OCI-M2 (cell line): Measurements from ENCODE around the gene LAMA5.

Experiments used
- DNase-seq: peaks from one replicate; lab custom pipeline; 2025; ENCODE audit not compliant: unreplicated experiment; lab: John Stamatoyannopoulos, UW

Gene LAMA5

DNA sequence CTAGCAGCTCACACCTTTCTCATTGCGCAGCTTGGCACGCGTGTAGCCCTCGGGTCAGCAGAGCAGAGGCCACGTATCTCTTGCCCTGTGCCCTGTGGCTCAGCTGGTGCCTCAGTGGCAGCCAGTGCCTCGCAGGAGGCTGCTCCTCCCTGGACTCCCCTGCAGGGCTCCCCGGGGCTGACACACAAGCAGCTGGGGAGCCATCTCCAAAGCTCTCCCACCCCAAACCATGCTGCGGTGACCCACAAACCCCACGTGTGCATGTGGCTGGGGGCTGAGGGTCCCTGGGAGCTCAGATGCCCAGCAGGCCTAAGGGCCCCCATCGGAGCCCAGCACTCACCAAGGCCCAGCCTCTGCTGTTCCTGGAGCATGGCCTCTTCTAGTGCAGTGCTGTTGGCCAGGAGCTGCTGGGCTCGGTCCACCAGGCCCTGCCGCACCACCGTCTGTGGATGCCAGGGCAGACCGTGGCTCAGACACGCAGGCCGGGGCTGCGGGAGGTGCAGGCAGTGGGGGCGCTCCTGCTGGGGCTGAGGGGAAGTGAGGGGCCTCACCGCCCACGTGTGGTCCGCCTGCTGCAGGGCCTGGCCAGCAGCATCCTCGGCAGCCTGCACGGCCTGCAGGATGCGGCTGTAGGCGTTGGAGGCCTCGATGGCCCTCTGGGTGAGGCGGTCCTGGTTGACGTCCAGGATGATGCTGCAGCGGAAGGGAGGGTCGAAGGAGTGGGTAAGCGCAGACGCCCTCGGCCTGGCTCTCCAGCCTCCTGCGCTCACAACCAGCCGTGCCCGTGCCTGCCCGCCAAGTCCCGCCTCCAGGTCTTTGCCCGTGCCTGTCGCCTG is 50.6 kb downstream of the LAMA5 start:
- no peak for DNase-seq

DNA sequence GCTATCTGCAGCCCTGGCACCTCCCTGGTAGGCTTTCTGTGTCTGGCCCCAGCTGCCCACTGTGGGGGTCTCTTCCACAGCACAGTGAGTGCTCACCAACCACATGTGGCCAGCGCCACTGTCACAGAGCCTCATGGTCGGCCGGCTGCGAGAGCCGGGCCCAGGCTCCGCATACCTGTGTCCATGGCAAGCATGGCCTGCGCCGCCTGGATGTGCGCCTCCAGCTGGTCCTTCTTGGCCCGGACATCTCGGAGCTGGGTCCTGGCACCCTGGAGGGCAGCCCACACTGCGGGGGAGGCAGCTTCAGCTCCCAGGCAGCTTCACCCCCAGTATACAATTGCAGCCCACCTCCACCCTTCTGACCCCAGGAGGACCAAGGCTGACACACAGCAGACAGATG is 51.3 kb downstream of the LAMA5 start:
- DNase-seq = no peak

GRCh38 chr20:62314711-62315302 is 52.3 kb downstream of the LAMA5 start:
- DNase-seq = no peak

GRCh38 chr20:62314339-62314638 is 52.8 kb downstream of the LAMA5 start:
- no peak for DNase-seq

GRCh38 chr20:62313460-62314338 is 53.4 kb downstream of the LAMA5 start:
- DNase-seq = no peak

DNA sequence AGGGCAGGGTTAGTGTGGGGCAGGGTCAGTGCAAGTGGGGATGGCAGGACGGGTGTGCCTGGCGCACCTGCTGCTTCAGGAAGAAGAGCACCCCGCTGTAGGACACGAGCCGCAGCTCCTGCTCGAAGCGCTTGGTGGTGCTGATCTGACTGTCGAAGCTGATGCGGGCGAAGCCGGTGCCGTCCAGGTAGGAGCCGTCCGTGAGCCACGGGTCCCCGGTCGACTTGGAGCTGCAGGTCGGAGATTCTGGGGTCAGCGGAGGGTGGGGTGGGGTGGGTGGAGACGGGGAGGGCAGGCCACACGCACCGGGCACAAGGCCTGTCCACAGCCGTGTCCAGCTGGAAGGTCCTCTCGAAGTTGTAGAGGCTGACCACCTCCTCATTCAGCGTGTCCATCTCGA is 54.1 kb downstream of the LAMA5 start:
- DNase-seq = no peak

GRCh38 chr20:62312662-62312977 is 54.5 kb downstream of the LAMA5 start:
- DNase-seq = no peak

- DNase-seq = no peak
These were observed 55.1 kb downstream of the LAMA5 start for GRCh38 chr20:62311832-62312661.

- DNase-seq = no peak
These were observed 56.0 kb downstream of the LAMA5 start for GRCh38 chr20:62311150-62311549.

GRCh38 chr20:62310757-62311121 is 56.4 kb downstream of the LAMA5 start:
- DNase-seq = no peak

GRCh38 chr20:62309947-62310756 is 57.0 kb downstream of the LAMA5 start:
- DNase-seq = no peak

- no peak for DNase-seq
These were observed 57.7 kb downstream of the LAMA5 start for GRCh38 chr20:62309198-62309944.

GRCh38 chr20:62308102-62308822 is 58.9 kb downstream of the LAMA5 start:
- DNase-seq = no peak

- DNase-seq = no peak
These were observed 59.6 kb downstream of the LAMA5 start for GRCh38 chr20:62307226-62308101.

DNA sequence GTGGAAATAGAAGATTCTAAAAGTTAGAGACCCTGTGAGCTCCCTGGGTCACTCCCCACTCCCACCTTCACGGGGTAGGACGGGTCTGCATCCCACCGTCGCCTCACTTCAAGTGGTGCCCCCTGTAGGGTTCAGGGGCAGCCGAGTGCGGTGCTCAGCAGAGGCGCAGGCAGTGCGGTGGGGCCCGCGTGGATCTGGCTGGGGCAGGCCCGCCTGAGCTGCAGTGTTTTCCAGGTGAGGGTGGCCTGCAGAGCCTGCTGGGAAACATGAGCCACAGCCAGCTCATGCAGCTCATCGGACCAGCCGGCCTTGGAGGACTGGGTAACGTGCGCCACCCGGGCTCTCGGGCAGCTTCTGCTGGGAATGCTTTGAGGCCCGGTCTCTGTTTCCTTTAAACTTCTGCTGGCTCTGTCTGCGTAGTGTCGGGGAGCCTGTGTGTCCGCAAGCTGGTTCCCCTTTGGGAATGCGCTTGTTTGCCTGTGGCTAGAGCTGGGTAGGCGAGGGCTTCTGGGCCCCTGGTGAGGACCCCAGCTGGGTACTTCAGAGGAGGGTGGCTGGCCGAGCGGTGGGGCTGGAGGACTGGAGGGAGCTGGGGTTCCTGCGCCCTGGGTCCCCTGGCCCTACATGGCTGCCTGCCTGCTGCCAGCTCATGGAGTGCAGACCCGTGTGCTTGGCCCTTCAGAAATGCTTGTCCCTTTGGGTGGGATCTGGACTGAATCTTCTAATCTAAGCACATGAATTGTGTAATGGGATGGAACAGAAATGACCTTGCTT is 60.5 kb downstream of the LAMA5 start:
- DNase-seq = no peak

DNA sequence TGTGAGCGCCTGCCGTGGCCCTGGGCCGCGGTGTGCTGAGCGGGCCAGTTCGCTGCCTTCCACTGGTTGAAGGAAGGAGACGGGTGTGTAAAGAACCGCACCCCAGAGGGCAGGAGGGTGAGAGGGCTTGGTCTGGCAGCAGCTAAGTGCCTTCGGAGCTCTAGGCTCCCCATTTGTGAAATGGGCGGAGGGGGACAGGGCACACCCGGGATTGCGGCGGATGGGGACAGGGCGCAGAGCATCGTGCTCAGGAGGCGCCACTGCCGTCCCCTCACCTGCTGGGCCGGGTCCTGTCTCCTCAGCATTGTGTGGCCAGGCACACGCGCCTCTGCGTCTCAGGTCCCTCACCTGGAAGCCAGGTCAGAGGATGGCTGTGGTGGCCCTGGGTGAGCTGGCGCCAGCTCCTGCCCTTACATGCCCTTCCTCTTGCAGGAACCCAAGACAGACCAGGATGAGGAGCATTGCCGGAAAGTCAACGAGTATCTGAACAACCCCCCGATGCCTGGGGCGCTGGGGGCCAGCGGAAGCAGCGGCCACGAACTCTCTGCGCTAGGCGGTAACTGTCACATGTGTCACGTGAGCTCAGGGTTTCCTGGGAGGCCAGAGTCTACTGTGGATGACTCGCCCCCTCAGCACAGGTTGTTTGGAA is 61.2 kb downstream of the LAMA5 start:
- no peak for DNase-seq
